DND-41 (cell line): ENCODE results near the gene BCAS3.

Experiments used
- ATAC-seq: fragments of 200-7000 bp; cut with Tn5 transposase; 3 replicates; pipeline ENCODE4 v1.9.1; 2021; ENCODE audit warnings: low read depth; ENCODE audit not compliant: insufficient read depth
- DNase-seq: peaks from one replicate; pipeline ENCODE4 v3.0.0-alpha.2; 2020
- H2AFZ ChIP-seq: 2 replicates; pipeline ENCODE4 v1.6.0; 2012; ENCODE audit warnings: low read depth, low read length
- H3K27ac ChIP-seq: 2 replicates; pipeline ENCODE4 v1.5.1; 2012; ENCODE audit warnings: low read length, inconsistent platforms
- H3K27me3 ChIP-seq: fragments of 200-600 bp; sonication (generic); 2 replicates; pipeline ENCODE4 v1.6.0; 2012; ENCODE audit warnings: low read length, mild to moderate bottlenecking, inconsistent platforms; ENCODE audit not compliant: insufficient read depth, poor library complexity
- H3K36me3 ChIP-seq: 2 replicates; pipeline ENCODE4 v1.5.1; 2012; ENCODE audit warnings: low read length, inconsistent platforms; ENCODE audit not compliant: insufficient read depth
- H3K4me1 ChIP-seq: 2 replicates; pipeline ENCODE4 v1.5.1; 2012; ENCODE audit warnings: mild to moderate bottlenecking, low read length; ENCODE audit not compliant: insufficient read depth
- H3K4me2 ChIP-seq: 2 replicates; pipeline ENCODE4 v1.6.0; 2012; ENCODE audit warnings: mild to moderate bottlenecking, moderate library complexity, low read length, inconsistent platforms; ENCODE audit not compliant: insufficient read depth
- H3K4me3 ChIP-seq, 2 experiments: fragments of 200-600 bp in 1 of 2; shearing (Covaris generic) in 1 of 2; 2 replicates each; pipeline ENCODE4 v1.5.1; 2012 to 2016; ENCODE audit warnings: inconsistent platforms in 2 of 2, low read length in 2 of 2, mild to moderate bottlenecking in 2 of 2, low read depth in 1 of 2, moderate library complexity in 1 of 2
- H3K79me2 ChIP-seq: 2 replicates; pipeline ENCODE4 v1.6.0; 2012; ENCODE audit warnings: low read length, inconsistent platforms; ENCODE audit not compliant: insufficient read depth
- H3K9ac ChIP-seq: 2 replicates; pipeline ENCODE4 v1.6.0; 2012; ENCODE audit warnings: low read depth, mild to moderate bottlenecking, inconsistent platforms, low read length, moderate library complexity
- H3K9me3 ChIP-seq: 2 replicates; pipeline ENCODE4 v1.5.1; 2012; ENCODE audit warnings: low read length, moderate library complexity, mild to moderate bottlenecking, inconsistent platforms; ENCODE audit not compliant: insufficient read depth, severe bottlenecking
- H4K20me1 ChIP-seq: 2 replicates; pipeline ENCODE4 v1.6.0; 2012; ENCODE audit warnings: low read length; ENCODE audit not compliant: insufficient read depth
- CTCF ChIP-seq: IDR thresholded peaks from 2 replicates; pipeline ENCODE4 v1.5.1; 2012; ENCODE audit warnings: borderline replicate concordance, low read length, moderate library complexity, mild to moderate bottlenecking; ENCODE audit not compliant: poor library complexity, severe bottlenecking; ENCODE audit errors: extremely low read depth
- EZH2 ChIP-seq: IDR thresholded peaks from 3 replicates; pipeline ENCODE4 v1.6.1; 2012; ENCODE audit warnings: borderline replicate concordance, low read depth, mild to moderate bottlenecking, moderate library complexity, low read length, inconsistent platforms; ENCODE audit not compliant: severe bottlenecking

BCAS3 gene

GRCh38 chr17:61053469-61053868, 375.8 kb downstream of the BCAS3 start:
- Histone ChIP-seq H3K4me1 (no peaks in the 10 kb centered on the region), H3K36me3 (no peaks in the 10 kb centered on the region), H3K27ac (no peak overlapping the region), H2AFZ (no peak overlapping the region), H3K9me3 (no peaks in the 10 kb centered on the region), H3K27me3 (no peaks in the 10 kb centered on the region), H3K4me3 (no peak overlapping the region), H3K9ac (no peak overlapping the region), H3K4me2 (no peak overlapping the region), H3K79me2 (no peaks in the 10 kb centered on the region), H4K20me1 (no peaks in the 10 kb centered on the region)
- TF ChIP-seq EZH2 (no peak), CTCF (no peak)
- DNase-seq (no peak), ATAC-seq (no peak)

- TF ChIP-seq EZH2 = no peak
- TF ChIP-seq CTCF = no peak
These were observed 376.8 kb downstream of the BCAS3 start for GRCh38 chr17:61054436-61054835.

GRCh38 chr17:61057257-61057656, 379.6 kb downstream of the BCAS3 start:
- no peak overlapping the region for H2AFZ ChIP-seq
- H3K9me3 ChIP-seq = no peaks in the 10 kb centered on the region
- no peaks in the 10 kb centered on the region for H3K4me1 ChIP-seq
- no peak for TF ChIP-seq CTCF
- TF ChIP-seq EZH2 = no peak
- no peak overlapping the region for H3K27ac ChIP-seq
- H3K79me2 ChIP-seq = no peaks in the 10 kb centered on the region
- no peak overlapping the region for H3K4me2 ChIP-seq
- H4K20me1 ChIP-seq = no peaks in the 10 kb centered on the region
- no peak overlapping the region for H3K9ac ChIP-seq
- DNase-seq = no peak
- H3K4me3 ChIP-seq = no peak overlapping the region
- no peak for ATAC-seq
- no peaks in the 10 kb centered on the region for H3K36me3 ChIP-seq
- no peaks in the 10 kb centered on the region for H3K27me3 ChIP-seq

More at GRCh38 chr17:61054436-61054835, 376.8 kb downstream of the BCAS3 start:
- ATAC-seq = no peak
- Histone ChIP-seq H2AFZ (no peak overlapping the region), H3K27ac (no peak overlapping the region), H3K9ac (no peak overlapping the region), H4K20me1 (no peaks in the 10 kb centered on the region), H3K4me2 (no peak overlapping the region), H3K4me3 (no peak overlapping the region), H3K79me2 (no peaks in the 10 kb centered on the region), H3K27me3 (no peaks in the 10 kb centered on the region), H3K4me1 (no peaks in the 10 kb centered on the region), H3K36me3 (no peaks in the 10 kb centered on the region), H3K9me3 (no peaks in the 10 kb centered on the region)
- DNase-seq = no peak

GRCh38 chr17:61058066-61058465, 380.4 kb downstream of the BCAS3 start:
- Histone ChIP-seq H3K27ac (no peak overlapping the region), H3K4me3 (no peak overlapping the region), H3K9ac (no peak overlapping the region), H3K4me2 (no peak overlapping the region), H4K20me1 (no peaks in the 10 kb centered on the region), H3K4me1 (no peaks in the 10 kb centered on the region), H3K36me3 (no peaks in the 10 kb centered on the region), H2AFZ (no peak overlapping the region), H3K79me2 (no peaks in the 10 kb centered on the region), H3K9me3 (no peaks in the 10 kb centered on the region), H3K27me3 (no peaks in the 10 kb centered on the region)
- no peak for TF ChIP-seq EZH2
- TF ChIP-seq CTCF = no peak
- no peak for DNase-seq
- ATAC-seq = no peak
